Colonic mucosa (tissue), 4 donors: Measurements from ENCODE around the gene MXRA7. TPM values are rescaled to one million over a fixed set of nuclear protein-coding genes. Genes with fewer than 3 reads are reported as not detected.

Source experiments
- DNase-seq: peaks from one replicate; pipeline ENCODE4 v3.0.0-alpha.2; 2020
- H3K27ac ChIP-seq: fragments of 200-600 bp; one replicate; pipeline ENCODE4 v1.8.0; 2021
- H3K27me3 ChIP-seq: fragments of 200-600 bp; one replicate; pipeline ENCODE4 v1.8.0; 2021
- H3K36me3 ChIP-seq: fragments of 200-600 bp; one replicate; pipeline ENCODE4 v1.8.0; 2021
- H3K4me1 ChIP-seq: fragments of 200-600 bp; one replicate; pipeline ENCODE4 v1.8.0; 2021; ENCODE audit warnings: mild to moderate bottlenecking
- H3K4me3 ChIP-seq: fragments of 200-600 bp; one replicate; pipeline ENCODE4 v1.8.0; 2021
- H3K9ac ChIP-seq, 2 donors: one replicate each; pipeline ENCODE4 v1.7.0; 2013; ENCODE audit warnings: control low read depth in 2 of 2, low read depth in 2 of 2, low read length in 2 of 2
- H3K9me3 ChIP-seq: fragments of 200-600 bp; one replicate; pipeline ENCODE4 v1.8.0; 2021
- CTCF ChIP-seq: fragments of 200-600 bp; IDR thresholded peaks from one replicate; pipeline ENCODE4 v1.8.0; 2022; ENCODE audit warnings: antibody characterized with exemption, mild to moderate bottlenecking
- intact Hi-C: fragments of 100-400 bp; cut with DNase I; formaldehyde crosslinking; loops from one replicate; pipeline ENCODE4 v1.14.1; 2022
- total RNA-seq, 2 donors: library from RNA; stranded (reverse); fragmentation: NEBNext Ultra II Directional in 1 of 2; extraction: Animal tissue kit (Norgen Biotek cat#: 25700) in 1 of 2; gene quantifications; one replicate each; pipeline ENCODE4 v1.2.1, GENCODE V29; 2021
- donor health status: healthy.
- donor health status: DM: no; HTN: no; CAD: no.
- donor health status: DM: no; HTN: no; CAD: no.

Gene MXRA7
- total RNA-seq, 2 donors from 2014 or later = 20.3 to 39.3 TPM

DNA sequence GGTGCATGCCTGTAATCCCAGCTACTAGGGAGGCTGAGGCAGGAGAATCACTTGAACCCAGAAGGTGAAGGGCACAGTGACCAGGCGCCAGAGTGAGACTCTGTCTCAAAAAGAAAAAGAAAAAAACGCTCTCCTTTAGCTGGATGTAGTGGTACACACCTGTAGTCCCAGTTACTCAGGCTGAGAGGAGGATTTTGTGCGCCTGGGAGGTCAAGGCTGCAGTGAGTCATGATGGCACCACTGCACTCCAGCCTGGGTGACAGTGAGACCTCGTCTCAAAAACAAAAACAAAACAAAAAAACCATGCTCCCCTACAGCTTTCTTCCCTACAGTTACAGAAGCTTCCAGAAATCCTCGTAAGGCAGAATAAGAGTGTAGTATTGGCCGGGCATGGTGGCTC lies 34.1 kb downstream of the MXRA7 start:
- no peak overlapping the region for H3K27ac ChIP-seq
- no peaks in the 10 kb centered on the region for H3K9me3 ChIP-seq
- H3K9ac ChIP-seq = no peak overlapping the region
- no peaks in the 10 kb centered on the region for H3K36me3 ChIP-seq
- no peaks in the 10 kb centered on the region for H3K27me3 ChIP-seq
- no peak for TF ChIP-seq CTCF
- DNase-seq = no peak
- intact Hi-C loops = no loop called here
- peaks cover 10% of the 10 kb centered on the region for H3K4me1 ChIP-seq
- no peak overlapping the region for H3K4me3 ChIP-seq

DNA sequence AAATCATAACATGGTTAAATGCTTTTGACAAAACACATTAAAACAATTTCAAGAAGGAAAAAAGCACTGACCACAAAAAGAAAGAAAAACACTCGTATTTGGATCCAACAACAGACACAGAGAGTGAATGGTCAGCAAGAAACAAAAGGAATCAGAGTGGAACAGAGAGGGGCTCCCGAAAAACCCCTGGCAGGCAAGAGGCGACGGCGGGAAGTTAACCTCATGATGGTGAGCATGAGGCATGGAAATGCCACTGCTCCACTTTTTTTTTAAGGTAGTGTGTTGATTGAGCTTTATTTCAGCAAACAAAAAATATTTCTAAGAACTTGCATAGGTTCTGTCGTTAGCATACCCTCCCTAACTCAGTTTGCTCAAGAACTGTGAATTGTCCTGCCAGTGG lies 35.1 kb downstream of the MXRA7 start:
- no peak for DNase-seq
- no peaks in the 10 kb centered on the region for H3K27me3 ChIP-seq
- no peak for TF ChIP-seq CTCF
- no peaks in the 10 kb centered on the region for H3K9me3 ChIP-seq
- intact Hi-C loops = no loop called here
- no peak overlapping the region for H3K9ac ChIP-seq
- H3K36me3 ChIP-seq = no peaks in the 10 kb centered on the region
- H3K4me1 ChIP-seq = peaks cover 10% of the 10 kb centered on the region
- H3K4me3 ChIP-seq = no peak overlapping the region
- no peak overlapping the region for H3K27ac ChIP-seq

DNA sequence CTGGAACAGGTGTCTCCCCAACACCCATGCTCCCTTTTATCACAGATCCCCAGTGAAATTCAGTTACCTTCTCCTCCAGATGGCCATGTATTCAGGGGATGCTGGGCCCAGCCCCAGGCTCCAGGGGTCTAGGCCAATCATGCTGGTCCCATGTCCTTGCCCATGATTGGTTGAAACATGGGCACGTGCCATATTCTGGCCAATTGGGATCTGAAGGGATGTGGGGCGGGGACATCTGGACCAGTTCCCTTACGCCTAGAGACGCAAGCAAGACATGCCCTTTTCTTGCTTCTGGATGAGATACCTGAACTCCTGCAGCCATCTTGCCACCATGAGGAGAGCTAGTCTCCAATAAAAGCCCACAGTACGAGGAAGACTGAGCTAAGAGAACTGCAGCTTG lies 36.2 kb downstream of the MXRA7 start:
- no peaks in the 10 kb centered on the region for H3K27me3 ChIP-seq
- H3K36me3 ChIP-seq = no peaks in the 10 kb centered on the region
- no peak overlapping the region for H3K27ac ChIP-seq
- no peak for TF ChIP-seq CTCF
- DNase-seq = no peak
- no peaks in the 10 kb centered on the region for H3K9me3 ChIP-seq
- H3K9ac ChIP-seq = peak overlapping the region in 1 of 2 donors; percentile 19
- intact Hi-C loops = no loop called here
- H3K4me1 ChIP-seq = peaks cover 12% of the 10 kb centered on the region
- no peak overlapping the region for H3K4me3 ChIP-seq

- Histone ChIP-seq H3K27ac (peak overlapping the region; percentile 99), H3K4me3 (no peak overlapping the region), H3K27me3 (no peaks in the 10 kb centered on the region), H3K9ac (peak overlapping the region in 1 of 2 donors; percentile 93), H3K4me1 (peaks cover 12% of the 10 kb centered on the region), H3K36me3 (no peaks in the 10 kb centered on the region), H3K9me3 (no peaks in the 10 kb centered on the region)
- intact Hi-C loops = no loop called here
- no peak for TF ChIP-seq CTCF
- DNase-seq = no peak
Measured at GRCh38 chr17:76673729-76674128, 37.0 kb downstream of the MXRA7 start.

GRCh38 chr17:76672892-76673291 lies 37.9 kb downstream of the MXRA7 start:
- no peaks in the 10 kb centered on the region for H3K27me3 ChIP-seq
- TF ChIP-seq CTCF = no peak
- H3K4me3 ChIP-seq = no peak overlapping the region
- no peaks in the 10 kb centered on the region for H3K9me3 ChIP-seq
- DNase-seq = no peak
- peaks cover 12% of the 10 kb centered on the region for H3K4me1 ChIP-seq
- peak overlapping the region in 1 of 2 donors; percentile 93 for H3K9ac ChIP-seq
- H3K27ac ChIP-seq = peak overlapping the region; percentile 99
- intact Hi-C loops = no loop called here
- no peaks in the 10 kb centered on the region for H3K36me3 ChIP-seq
